Limb (tissue), 2 donors: ENCODE measurements around the gene BCOR.

Experiments used
- DNase-seq, 2 donors: peaks; one replicate each; pipeline ENCODE4 v3.0.0-alpha.2; 2016; ENCODE audit errors: extremely low spot score in 2 of 2

Gene BCOR

DNA sequence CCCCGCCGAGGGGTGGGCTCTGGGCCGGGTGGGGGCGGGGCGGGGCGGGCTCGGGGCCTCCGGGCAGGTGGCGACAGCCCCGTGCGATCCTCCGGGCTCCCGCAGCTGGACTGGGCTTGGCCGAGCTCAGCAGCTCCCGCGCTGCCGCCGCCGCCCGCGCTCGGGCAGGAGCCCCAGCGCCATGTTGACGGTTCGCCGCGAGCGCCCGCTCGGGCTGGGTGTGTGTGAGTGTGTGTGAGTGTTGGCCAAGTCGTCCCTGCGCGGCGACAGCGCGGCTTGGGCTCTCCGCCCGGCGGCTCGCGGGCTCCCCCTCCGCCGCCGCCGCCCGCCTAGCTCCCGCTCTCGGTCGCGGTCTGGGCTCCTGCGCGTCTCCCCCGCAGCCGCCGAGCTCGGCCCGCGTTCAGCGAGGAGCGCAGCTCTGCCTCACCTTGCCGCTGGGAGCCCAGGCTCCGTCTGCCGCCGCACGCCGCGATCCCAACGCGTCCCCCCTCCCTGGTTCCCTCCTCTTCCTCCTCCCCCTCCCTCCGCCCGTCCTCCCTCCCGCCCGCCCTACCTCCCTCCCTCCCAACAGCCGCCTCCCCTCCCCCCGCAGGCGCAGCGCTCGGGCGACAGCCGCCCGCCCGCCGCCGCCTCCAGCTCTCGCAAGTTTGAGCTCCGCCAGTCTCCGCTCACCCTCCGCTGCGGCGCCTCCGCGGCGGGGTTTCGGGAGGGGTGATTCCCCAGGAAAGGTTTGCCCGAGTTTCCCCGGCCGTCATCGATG, at the start of gene BCOR:
Gene BCOR, minus strand, starts transcription at position 455 of the 760 bp plus-strand sequence. CDS start 20,029 bp downstream, outside the sequence.
- peak; percentile 40 to 84 for DNase-seq

DNA sequence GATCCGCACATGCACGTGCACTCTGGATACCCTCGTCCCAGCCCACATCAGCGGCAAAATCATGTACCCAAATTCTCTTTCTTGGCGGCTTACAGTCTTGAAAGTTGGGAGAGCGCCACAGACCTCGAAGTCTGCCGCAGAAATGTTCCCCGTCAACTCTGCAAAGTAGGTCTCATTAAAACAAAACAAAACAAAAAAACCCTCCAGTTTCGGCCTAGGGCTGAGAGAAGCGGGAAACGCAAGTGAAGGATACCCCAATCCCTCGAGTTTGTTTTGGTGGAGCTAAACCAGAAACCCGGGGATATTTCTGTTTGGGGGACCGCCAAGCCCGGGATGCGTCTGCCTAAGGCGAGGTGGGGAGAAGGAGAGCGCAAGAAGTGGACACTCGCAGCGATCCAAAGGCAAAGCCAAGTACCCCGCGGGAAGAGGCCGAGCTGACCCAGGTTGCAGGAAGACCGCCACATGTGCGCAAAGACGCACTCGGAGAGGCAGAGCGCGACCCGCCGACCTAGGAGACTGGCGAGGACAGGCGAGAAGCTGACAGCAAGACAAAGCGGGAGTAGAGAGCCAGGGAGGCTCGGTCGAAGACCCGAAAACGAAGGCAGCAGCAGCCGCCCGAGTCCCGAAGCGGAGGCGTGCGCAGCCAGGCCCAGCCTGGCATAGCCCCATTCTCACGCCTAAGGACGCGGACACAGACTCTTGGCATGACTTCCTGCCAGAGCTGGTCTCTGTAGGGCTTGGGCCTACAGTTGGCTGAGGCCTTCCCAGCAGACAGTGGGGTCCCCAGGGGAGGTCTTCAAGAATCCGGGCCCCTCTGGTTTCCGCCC, 49.6 kb upstream of the BCOR start:
- peak in 1 of 2 donors; percentile 29 for DNase-seq

DNA sequence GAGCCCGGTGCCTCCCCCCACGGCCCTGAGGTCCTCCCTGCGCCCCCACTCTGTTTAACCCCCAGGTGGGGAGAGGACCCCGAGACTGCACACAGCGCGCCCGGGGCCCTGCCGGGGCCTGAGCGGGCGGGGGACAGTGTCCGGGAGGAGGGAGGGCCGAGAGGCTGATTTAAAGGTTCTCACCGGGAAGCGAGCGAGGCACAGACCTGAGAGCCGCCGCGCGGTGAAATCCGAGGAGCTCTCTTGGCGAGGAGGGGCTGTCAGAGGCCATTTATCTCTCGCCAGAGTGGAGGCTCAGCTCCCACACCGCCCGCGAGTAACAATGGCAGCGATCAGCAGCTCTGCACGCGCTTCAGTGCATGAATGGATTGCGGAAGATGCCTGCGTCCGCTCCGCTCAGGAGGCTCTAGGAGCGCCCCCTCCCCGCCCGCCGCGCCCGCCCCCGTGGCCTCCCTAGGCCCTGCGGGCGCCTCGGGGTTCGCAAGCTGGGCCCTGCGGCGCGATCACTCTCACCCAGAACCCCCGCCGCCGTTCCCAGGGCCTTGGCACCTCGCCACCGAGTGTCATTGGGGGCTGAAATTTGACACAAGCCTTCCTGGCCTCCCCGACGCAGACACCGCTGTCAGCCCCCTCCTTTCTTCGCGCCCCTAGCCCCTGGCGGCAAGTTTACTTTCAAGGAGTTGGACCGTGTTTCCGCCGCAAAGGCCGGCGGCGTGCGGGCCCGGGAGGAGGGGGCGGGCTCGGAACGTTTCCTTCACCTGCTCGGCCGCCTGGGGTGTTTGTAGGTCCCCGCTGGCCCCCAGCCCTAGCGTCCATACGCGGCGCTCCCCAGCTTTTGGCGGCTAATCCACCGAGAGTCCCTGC, 48.7 kb upstream of the BCOR start:
- DNase-seq: peak in 1 of 2 donors; percentile 64

DNA sequence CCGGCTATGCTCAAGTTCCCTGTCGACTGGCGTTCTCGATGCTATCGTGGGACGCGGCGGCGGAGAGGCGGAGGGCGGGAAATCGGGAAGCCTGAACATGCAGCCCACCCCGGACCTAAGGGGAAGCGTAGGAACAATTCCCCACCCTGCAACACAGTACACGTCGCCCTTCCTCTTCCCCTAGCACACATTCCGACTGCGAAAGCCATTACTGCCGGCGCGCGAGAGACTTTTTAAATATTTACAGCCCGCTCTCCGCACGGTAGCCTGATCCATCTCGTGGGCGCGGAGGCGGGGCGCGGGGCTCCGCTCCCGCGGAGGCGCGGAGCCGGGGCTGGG, 48.1 kb upstream of the BCOR start:
- peak in 1 of 2 donors; percentile 46 for DNase-seq

GRCh38 chrX:40145001-40145922, 47.5 kb upstream of the BCOR start:
- peak in 1 of 2 donors; percentile 46 for DNase-seq

DNA sequence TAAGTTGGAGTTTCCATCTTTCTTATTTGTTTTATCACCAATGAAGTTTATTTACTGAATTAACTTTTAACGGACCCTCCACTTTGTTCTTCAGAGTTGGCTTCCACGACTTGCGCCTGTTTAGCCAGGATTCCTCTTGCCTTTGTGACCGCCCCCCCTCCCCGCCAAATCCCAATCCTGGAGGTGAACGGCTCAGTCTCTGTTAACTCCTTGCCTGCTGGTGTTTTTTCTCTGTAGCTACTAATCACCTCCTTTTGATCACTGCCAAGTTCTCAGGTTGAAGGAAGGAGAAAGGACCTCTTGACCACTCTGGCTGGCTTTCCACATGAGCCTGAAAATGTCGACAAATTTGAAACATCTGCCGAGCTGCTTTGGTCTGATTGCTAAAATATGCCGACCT, 46.8 kb upstream of the BCOR start:
- no peak for DNase-seq

- DNase-seq: no peak
Measured at GRCh38 chrX:40143987-40144386, 46.2 kb upstream of the BCOR start.

DNA sequence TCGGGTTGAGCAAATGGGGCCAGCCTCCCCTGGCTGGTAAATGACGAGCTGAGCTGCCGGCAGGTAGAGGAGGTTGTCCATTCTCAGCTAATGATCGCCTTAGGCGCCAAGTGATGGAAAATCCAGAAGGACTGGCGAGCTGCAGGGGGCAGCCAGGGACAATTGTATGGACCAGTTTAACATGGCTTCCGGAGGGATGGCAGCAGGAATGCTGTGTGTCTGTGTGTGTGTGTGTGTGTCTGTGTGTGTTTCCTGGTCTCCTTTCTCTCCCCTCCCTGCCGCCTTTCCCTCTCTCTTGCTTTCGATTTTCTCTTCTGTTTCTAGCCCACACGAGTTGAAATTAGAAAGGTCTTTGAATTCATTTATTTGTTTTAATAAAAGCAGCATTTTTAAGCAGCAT, 45.2 kb upstream of the BCOR start:
- no peak for DNase-seq

- DNase-seq: no peak
Measured at GRCh38 chrX:40142417-40142816, 44.7 kb upstream of the BCOR start.

GRCh38 chrX:40140706-40141499, 43.1 kb upstream of the BCOR start:
- DNase-seq: peak in 1 of 2 donors; percentile 65

- no peak for DNase-seq
Measured at GRCh38 chrX:40132751-40133150, 35.0 kb upstream of the BCOR start.

DNA sequence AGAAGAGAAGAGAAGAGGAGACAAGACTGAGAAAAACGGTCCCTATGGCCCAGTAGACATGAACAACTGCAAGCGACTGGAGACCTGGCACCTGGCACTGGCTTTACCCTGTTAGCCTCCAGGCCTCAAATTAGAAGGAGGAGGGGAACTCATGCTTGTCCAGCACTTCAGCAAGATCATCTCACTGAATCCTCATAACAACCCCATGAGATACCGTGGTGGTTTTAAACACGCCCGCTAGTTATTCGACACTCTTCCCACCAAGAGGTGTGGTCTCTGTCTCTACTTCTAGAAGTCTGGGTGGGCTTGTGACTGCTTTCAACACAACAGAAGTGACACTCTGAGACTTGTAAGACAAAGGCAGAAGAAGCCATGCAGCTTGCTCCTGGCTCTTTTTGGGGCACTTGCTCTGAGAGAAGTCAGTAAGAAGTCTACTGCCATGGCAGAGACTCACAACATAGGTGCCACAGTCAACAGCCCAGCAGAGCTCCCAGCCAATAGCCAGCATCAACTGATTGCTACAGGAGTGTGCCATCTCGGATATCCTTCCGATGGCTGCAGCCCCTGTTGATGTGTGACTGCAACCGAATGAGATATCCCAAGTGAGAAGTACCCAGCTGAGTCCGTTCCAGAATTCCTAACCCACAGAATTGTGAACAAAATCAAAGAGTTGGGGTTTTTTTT, 34.0 kb upstream of the BCOR start:
- DNase-seq: no peak

DNA sequence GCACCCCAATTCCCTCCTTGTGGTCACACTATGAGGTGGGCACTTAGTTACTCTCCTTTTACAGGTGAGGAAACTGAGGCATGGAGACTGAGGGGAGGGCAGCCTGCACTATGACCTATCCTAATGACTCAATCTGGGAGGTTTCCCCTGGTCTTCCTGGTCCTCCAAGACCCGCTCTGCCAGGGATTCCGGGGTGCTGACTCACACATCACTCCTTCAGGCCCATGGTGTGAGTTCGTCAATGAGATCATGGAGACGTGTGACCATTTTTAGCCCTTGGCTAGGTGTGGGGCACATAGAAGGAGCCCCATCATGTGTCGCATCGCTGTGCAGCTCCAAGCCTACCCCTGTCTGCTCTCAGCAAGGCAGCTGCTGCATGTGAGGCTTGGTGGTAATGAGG, 32.4 kb upstream of the BCOR start:
- no peak for DNase-seq

- no peak for DNase-seq
Measured at GRCh38 chrX:40127052-40127451, 29.3 kb upstream of the BCOR start.

GRCh38 chrX:40122487-40122886, 24.7 kb upstream of the BCOR start:
- DNase-seq: no peak

GRCh38 chrX:40121618-40122017, 23.9 kb upstream of the BCOR start:
- DNase-seq: no peak

GRCh38 chrX:40120838-40121580, 23.3 kb upstream of the BCOR start:
- no peak for DNase-seq

- no peak for DNase-seq
Measured at GRCh38 chrX:40117715-40118285, 20.0 kb upstream of the BCOR start.
